HUES6 (cell line): Measurements from ENCODE around the gene RINT1.

ENCODE experiments used
- H3K27ac ChIP-seq: 2 replicates; pipeline ENCODE4 v1.7.0; 2013; ENCODE audit warnings: low read depth, mild to moderate bottlenecking, low read length, inconsistent platforms
- H3K27me3 ChIP-seq: 2 replicates; pipeline ENCODE4 v1.6.1; 2013; ENCODE audit warnings: low read length; ENCODE audit not compliant: control insufficient read depth, insufficient read depth
- H3K36me3 ChIP-seq: 2 replicates; pipeline ENCODE4 v1.6.1; 2013; ENCODE audit warnings: low read length; ENCODE audit not compliant: control insufficient read depth, insufficient read depth
- H3K4me1 ChIP-seq: 2 replicates; pipeline ENCODE4 v1.6.1; 2013; ENCODE audit warnings: low read length; ENCODE audit not compliant: control insufficient read depth, insufficient read depth
- H3K4me3 ChIP-seq: 2 replicates; pipeline ENCODE4 v1.5.1; 2013; ENCODE audit warnings: low read depth, low read length
- H3K9ac ChIP-seq: one replicate; pipeline ENCODE4 v1.6.1; 2013; ENCODE audit warnings: mild to moderate bottlenecking, low read length
- H3K9me3 ChIP-seq: 2 replicates; pipeline ENCODE4 v1.6.1; 2013; ENCODE audit warnings: low read depth, low read length; ENCODE audit not compliant: control insufficient read depth, insufficient read depth

Gene RINT1

DNA sequence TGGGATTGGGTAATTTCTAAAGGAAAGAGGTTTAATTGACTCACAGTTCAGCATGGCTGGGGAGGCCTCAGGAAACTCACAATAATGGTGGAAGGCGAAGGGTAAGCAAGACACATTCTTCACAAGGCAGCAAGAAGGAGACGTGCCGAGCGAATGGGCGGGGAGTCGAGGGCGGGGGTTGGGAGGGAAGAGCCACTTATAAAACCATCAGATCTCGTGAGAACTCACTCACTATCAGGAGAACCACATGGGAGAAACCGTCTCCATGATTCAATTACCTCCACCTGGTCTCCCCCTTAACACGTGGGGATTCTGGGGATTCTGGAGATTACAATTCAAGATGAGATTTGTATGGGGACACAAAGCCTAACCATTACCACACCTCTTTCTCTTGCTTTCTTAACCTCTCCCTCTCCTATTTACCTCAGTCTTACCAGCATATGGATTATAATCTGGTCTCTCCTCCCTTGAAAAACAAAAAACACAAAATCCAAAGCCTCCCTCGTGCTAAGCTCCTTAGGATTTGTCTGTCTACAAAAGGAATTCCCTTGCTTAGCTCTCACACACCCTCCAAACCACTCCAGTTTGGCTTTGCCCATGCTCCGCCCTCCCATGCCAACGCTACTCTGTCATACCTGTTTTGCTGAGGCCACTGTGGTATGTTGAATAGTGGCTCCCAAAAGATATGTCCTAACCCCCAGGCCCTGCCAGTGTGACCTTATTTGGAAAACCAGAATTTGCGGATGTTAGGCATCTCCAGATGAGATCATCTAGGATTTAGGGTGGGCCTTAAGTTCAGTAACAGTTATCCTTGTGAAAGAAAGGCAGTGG lies 68.9 kb downstream of the RINT1 start:
- Histone ChIP-seq H3K27me3 (no peaks in the 10 kb centered on the region), H3K4me1 (peaks cover 21% of the 10 kb centered on the region), H3K9ac (peak overlapping the region; percentile 34), H3K9me3 (no peaks in the 10 kb centered on the region), H3K36me3 (no peaks in the 10 kb centered on the region), H3K27ac (no peak overlapping the region), H3K4me3 (no peak overlapping the region)

DNA sequence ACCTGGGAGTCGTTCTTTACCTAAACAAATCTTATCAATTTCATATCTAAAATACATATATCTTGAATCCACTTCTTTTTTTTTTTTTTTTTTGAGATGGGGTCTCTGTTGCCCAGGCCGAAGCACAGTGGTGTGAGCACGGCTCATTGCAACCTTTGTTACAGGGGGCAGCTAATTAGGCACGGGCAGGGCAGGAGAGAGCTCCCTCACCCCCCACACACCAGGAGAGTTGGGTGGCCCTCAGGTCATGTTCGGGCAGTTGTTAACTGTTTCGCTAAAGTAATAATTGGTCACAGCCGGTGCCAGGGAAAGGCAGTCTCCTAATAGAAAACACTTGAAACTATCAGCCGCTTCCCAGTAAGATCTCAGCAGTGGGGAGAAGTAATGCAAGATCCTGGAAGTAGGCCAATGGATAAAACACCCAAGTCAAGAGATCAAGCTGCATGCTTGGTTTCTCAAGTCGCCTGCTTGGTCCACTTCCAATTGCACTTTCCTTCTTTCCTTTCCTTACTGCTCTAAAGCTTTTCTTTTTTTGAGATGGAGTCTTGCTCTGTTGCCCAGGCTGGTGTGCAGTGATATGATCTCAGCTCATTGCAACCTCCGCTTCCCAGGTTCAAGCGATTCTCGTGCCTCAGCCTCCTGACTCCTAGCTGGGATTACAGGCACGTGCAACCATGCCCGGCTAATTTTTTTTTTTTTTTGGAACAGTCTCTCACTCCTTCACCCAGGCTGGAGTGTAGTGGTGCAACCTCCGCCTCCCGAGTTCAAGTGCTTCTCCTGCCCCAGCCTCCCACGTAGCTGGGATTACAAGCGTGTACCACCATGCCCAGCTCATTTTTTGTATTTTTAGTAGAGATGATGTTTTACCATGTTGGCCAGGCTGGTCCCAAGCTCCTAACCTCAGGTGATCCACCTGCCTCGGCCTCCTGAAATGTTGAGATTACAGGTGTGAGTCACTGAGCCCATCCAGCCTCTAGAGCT lies 70.6 kb downstream of the RINT1 start:
- Histone ChIP-seq H3K4me3 (no peak overlapping the region), H3K27me3 (no peaks in the 10 kb centered on the region), H3K9me3 (no peaks in the 10 kb centered on the region), H3K27ac (no peak overlapping the region), H3K36me3 (0 out of 2 replicates have a peak, but pooled peaks cover 5% of the 10 kb centered on the region), H3K4me1 (peaks cover 12% of the 10 kb centered on the region), H3K9ac (no peak overlapping the region)

DNA sequence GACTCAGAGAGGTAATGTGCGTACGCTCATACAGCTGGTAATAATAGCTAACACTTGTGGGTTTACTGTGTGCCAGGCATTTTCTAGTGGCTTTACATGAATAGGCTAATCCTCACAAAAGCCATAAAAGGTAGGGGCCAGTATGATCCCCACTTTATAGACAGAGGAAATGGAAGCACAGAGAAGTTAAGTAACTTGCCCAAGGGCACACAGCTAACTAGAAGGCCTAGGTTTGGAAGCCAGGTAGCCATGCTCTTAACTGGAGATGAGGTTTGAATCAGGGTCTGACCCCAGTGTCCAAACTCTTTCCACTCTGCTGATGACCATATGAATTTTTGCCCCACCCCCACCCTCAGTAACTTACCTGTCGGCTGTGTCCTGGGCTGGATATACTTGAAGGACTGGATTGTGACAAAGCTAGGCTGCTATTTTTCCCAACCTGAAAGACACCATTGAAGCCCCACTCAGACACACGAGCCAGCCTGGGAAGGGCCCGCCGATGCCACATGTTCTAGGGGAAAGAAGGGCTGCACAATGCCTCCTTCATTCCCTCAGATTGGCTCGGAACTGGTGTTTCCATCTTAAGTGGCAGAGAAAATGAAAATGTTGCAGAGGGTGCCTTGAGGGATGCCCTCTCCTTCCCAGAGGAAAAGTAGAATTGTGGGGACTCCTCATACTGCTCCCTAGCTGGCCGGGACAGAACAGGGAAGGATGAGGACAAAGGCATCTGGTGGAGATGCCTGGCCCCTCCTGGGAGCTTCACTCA lies 78.3 kb downstream of the RINT1 start:
- H3K27me3 ChIP-seq, result no peaks in the 10 kb centered on the region
- H3K4me1 ChIP-seq, result 0 out of 2 replicates have a peak, but pooled peaks cover 4% of the 10 kb centered on the region
- no peak overlapping the region for H3K9ac ChIP-seq
- no peak overlapping the region for H3K27ac ChIP-seq
- H3K4me3 ChIP-seq, result no peak overlapping the region
- H3K36me3 ChIP-seq, result peaks cover 55% of the 10 kb centered on the region
- H3K9me3 ChIP-seq, result no peaks in the 10 kb centered on the region

GRCh38 chr7:105611856-105612775 lies 80.1 kb downstream of the RINT1 start:
- peaks cover 67% of the 10 kb centered on the region for H3K36me3 ChIP-seq
- no peaks in the 10 kb centered on the region for H3K9me3 ChIP-seq
- no peak overlapping the region for H3K27ac ChIP-seq
- H3K9ac ChIP-seq, result no peak overlapping the region
- H3K4me3 ChIP-seq, result no peak overlapping the region
- 0 out of 2 replicates have a peak, but pooled peaks cover 4% of the 10 kb centered on the region for H3K4me1 ChIP-seq
- H3K27me3 ChIP-seq, result no peaks in the 10 kb centered on the region

- Histone ChIP-seq H3K9me3 (no peaks in the 10 kb centered on the region), H3K9ac (no peak overlapping the region), H3K27ac (no peak overlapping the region), H3K27me3 (no peaks in the 10 kb centered on the region), H3K4me1 (peaks cover 5% of the 10 kb centered on the region; the same call in 1 of the 2 replicates), H3K4me3 (no peak overlapping the region), H3K36me3 (peaks cover 69% of the 10 kb centered on the region)
These were observed 80.8 kb downstream of the RINT1 start for GRCh38 chr7:105612806-105613205.

DNA sequence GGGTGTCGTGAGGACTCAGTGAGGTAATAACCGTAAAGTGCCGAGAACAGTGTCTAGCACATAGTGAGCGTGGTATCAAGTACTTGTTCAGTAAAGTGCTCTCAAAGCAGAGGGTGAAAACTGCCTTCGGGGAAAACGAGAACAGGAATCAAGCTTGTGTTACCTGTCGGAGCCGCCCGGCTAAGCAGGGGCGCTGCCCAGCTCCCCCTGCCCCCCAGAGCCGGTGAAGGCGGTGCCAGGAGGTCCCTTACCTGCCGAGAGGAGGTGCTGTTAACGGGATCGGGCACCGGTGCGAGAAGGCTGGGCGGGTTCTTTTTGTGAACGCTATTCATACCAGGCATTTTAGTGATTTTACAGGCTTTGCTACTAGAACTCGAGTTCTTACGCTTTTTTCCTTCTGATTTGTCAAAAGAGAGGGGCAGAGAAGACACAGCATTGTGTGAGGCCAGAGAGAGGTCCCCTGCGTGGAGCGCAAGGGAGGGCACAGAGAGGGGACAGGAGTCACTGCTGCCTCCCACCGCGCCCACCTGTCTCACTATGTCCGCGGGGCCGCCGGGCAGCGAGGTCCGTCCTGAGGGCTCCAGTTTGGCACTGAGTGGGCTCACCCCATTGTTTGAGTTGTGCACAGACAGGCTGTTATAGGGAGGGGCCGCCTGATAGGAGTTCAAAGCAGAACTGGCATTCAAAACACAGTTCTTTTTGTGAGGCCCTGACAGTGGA lies 81.8 kb downstream of the RINT1 start:
- Histone ChIP-seq H3K9ac (no peak overlapping the region), H3K4me1 (peaks cover 10% of the 10 kb centered on the region; the same call in 1 of the 2 replicates), H3K4me3 (no peak overlapping the region), H3K36me3 (peaks cover 69% of the 10 kb centered on the region), H3K27ac (no peak overlapping the region), H3K9me3 (no peaks in the 10 kb centered on the region), H3K27me3 (no peaks in the 10 kb centered on the region)

DNA sequence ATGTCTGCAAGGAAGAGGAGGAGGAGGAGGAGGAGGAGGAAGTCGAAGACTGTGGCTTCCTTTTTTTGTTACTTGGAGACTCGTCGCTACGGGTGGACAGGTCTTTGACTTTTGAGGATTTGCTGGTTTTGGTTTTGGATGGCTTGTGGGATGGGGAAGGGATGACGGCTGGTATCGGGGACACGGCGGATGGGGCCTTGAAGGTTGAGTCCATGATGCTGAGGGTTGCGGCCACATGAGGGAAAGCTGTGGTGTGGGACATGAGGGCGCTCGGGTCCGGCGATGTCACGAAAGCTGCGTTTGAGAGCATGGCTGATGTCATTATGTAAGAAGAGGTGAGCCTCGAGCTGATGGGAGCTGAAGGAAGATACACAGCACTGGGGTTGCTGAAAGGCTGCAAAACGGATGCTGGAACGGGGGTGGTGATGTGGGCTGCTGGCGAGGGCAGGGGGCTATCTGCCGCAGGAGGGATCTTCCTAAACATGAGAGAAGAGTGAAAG lies 82.4 kb downstream of the RINT1 start:
- Histone ChIP-seq H3K9me3 (no peaks in the 10 kb centered on the region), H3K4me3 (no peak overlapping the region), H3K4me1 (peaks cover 10% of the 10 kb centered on the region; the same call in 1 of the 2 replicates), H3K36me3 (peaks cover 70% of the 10 kb centered on the region), H3K9ac (no peak overlapping the region), H3K27me3 (no peaks in the 10 kb centered on the region), H3K27ac (no peak overlapping the region)
